DND-41 (cell line): ENCODE results near the gene MEAF6.

Experiments used
- ATAC-seq: fragments of 200-7000 bp; cut with Tn5 transposase; 3 replicates; pipeline ENCODE4 v1.9.1; 2021; ENCODE audit warnings: low read depth; ENCODE audit not compliant: insufficient read depth
- DNase-seq: peaks from one replicate; pipeline ENCODE4 v3.0.0-alpha.2; 2020
- H2AFZ ChIP-seq: 2 replicates; pipeline ENCODE4 v1.6.0; 2012; ENCODE audit warnings: low read depth, low read length
- H3K27ac ChIP-seq: 2 replicates; pipeline ENCODE4 v1.5.1; 2012; ENCODE audit warnings: low read length, inconsistent platforms
- H3K27me3 ChIP-seq: fragments of 200-600 bp; sonication (generic); 2 replicates; pipeline ENCODE4 v1.6.0; 2012; ENCODE audit warnings: low read length, mild to moderate bottlenecking, inconsistent platforms; ENCODE audit not compliant: insufficient read depth, poor library complexity
- H3K36me3 ChIP-seq: 2 replicates; pipeline ENCODE4 v1.5.1; 2012; ENCODE audit warnings: low read length, inconsistent platforms; ENCODE audit not compliant: insufficient read depth
- H3K4me1 ChIP-seq: 2 replicates; pipeline ENCODE4 v1.5.1; 2012; ENCODE audit warnings: mild to moderate bottlenecking, low read length; ENCODE audit not compliant: insufficient read depth
- H3K4me2 ChIP-seq: 2 replicates; pipeline ENCODE4 v1.6.0; 2012; ENCODE audit warnings: mild to moderate bottlenecking, moderate library complexity, low read length, inconsistent platforms; ENCODE audit not compliant: insufficient read depth
- H3K4me3 ChIP-seq, 2 experiments: fragments of 200-600 bp in 1 of 2; shearing (Covaris generic) in 1 of 2; 2 replicates each; pipeline ENCODE4 v1.5.1; 2012 to 2016; ENCODE audit warnings: inconsistent platforms in 2 of 2, low read length in 2 of 2, mild to moderate bottlenecking in 2 of 2, low read depth in 1 of 2, moderate library complexity in 1 of 2
- H3K79me2 ChIP-seq: 2 replicates; pipeline ENCODE4 v1.6.0; 2012; ENCODE audit warnings: low read length, inconsistent platforms; ENCODE audit not compliant: insufficient read depth
- H3K9ac ChIP-seq: 2 replicates; pipeline ENCODE4 v1.6.0; 2012; ENCODE audit warnings: low read depth, mild to moderate bottlenecking, inconsistent platforms, low read length, moderate library complexity
- H3K9me3 ChIP-seq: 2 replicates; pipeline ENCODE4 v1.5.1; 2012; ENCODE audit warnings: low read length, moderate library complexity, mild to moderate bottlenecking, inconsistent platforms; ENCODE audit not compliant: insufficient read depth, severe bottlenecking
- H4K20me1 ChIP-seq: 2 replicates; pipeline ENCODE4 v1.6.0; 2012; ENCODE audit warnings: low read length; ENCODE audit not compliant: insufficient read depth
- CTCF ChIP-seq: IDR thresholded peaks from 2 replicates; pipeline ENCODE4 v1.5.1; 2012; ENCODE audit warnings: borderline replicate concordance, low read length, moderate library complexity, mild to moderate bottlenecking; ENCODE audit not compliant: poor library complexity, severe bottlenecking; ENCODE audit errors: extremely low read depth
- EZH2 ChIP-seq: IDR thresholded peaks from 3 replicates; pipeline ENCODE4 v1.6.1; 2012; ENCODE audit warnings: borderline replicate concordance, low read depth, mild to moderate bottlenecking, moderate library complexity, low read length, inconsistent platforms; ENCODE audit not compliant: severe bottlenecking

MEAF6 gene

DNA sequence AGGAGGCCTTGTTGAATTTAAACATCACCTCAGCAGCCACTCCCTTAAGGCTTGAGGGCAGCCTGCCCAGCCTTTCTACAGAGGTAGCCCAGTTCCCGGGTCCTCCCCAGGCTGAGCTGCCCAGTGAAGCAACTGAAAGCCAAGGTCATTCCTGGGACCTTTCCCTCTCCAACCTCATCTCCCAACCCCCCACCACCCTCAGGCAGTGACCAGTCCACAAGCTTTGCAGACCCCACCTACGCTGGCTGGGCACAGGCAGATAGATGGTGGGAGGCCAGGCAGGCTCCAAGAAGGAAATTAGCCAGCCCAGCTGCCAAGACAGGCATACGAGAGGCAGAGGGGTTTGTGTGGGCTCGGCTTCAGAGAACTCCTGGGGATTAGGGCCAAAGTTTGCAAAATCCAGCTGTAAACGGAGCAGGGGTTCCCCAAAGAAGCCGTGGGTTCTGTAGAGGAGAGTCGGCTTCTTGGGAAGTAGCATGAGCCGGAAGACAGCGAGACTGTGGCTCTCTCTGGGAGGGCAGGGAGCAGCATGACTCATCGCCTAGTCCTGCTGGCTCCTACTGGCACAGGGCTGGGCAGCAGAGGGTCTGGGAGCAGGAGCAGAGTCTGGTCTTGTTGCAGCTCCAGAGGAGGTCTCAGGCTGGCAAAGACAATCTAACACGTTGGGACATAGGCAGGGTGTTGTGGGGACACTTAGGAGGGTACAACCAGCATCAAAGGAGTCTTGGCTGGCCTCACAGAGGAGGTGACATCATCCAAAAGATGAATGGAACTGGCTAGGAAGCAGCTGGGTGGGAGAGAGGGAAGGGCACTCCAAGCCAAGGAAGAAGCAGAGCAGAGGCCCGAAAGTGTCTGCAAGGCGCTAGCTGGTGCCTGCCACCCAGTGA, 43.0 kb downstream of the MEAF6 start:
- DNase-seq = no peak
- no peaks in the 10 kb centered on the region for H3K9me3 ChIP-seq
- H2AFZ ChIP-seq = no peak overlapping the region
- H3K4me1 ChIP-seq = peaks cover 38% of the 10 kb centered on the region
- H3K9ac ChIP-seq = no peak overlapping the region
- ATAC-seq = no peak
- H3K36me3 ChIP-seq = peaks cover 13% of the 10 kb centered on the region
- peaks cover 2% of the 10 kb centered on the region for H3K27me3 ChIP-seq
- H3K79me2 ChIP-seq = peaks cover 20% of the 10 kb centered on the region
- TF ChIP-seq EZH2 = no peak
- no peak for TF ChIP-seq CTCF
- H4K20me1 ChIP-seq = peaks cover 6% of the 10 kb centered on the region; the same call in 1 of the 2 replicates
- H3K4me2 ChIP-seq = no peak overlapping the region
- no peak overlapping the region for H3K4me3 ChIP-seq
- no peak overlapping the region for H3K27ac ChIP-seq

- Histone ChIP-seq H3K4me3 (no peak overlapping the region), H3K4me1 (peaks cover 20% of the 10 kb centered on the region), H3K9me3 (no peaks in the 10 kb centered on the region), H2AFZ (no peak overlapping the region), H3K36me3 (no peaks in the 10 kb centered on the region), H3K27me3 (peaks cover 2% of the 10 kb centered on the region), H3K27ac (no peak overlapping the region), H3K79me2 (no peaks in the 10 kb centered on the region), H4K20me1 (no peaks in the 10 kb centered on the region), H3K4me2 (no peak overlapping the region), H3K9ac (no peak overlapping the region)
- DNase-seq (no peak), ATAC-seq (no peak)
- no peak for TF ChIP-seq EZH2
- no peak for TF ChIP-seq CTCF
Observed at GRCh38 chr1:37469386-37469785, 45.2 kb downstream of the MEAF6 start.

- H3K79me2 ChIP-seq = no peaks in the 10 kb centered on the region
- no peaks in the 10 kb centered on the region for H3K36me3 ChIP-seq
- no peak for ATAC-seq
- peaks cover 2% of the 10 kb centered on the region for H3K27me3 ChIP-seq
- no peak overlapping the region for H3K27ac ChIP-seq
- H3K9me3 ChIP-seq = no peaks in the 10 kb centered on the region
- H3K4me3 ChIP-seq = no peak overlapping the region
- no peak overlapping the region for H3K4me2 ChIP-seq
- no peak for DNase-seq
- H4K20me1 ChIP-seq = no peaks in the 10 kb centered on the region
- no peak overlapping the region for H2AFZ ChIP-seq
- no peak overlapping the region for H3K9ac ChIP-seq
- H3K4me1 ChIP-seq = peaks cover 8% of the 10 kb centered on the region
- TF ChIP-seq EZH2 = no peak
- TF ChIP-seq CTCF = no peak
Observed at GRCh38 chr1:37468037-37468436, 46.5 kb downstream of the MEAF6 start.
